NCI-H2029 (cell line): ENCODE data around the gene FGFR3.
A peak's percentile ranks its signal among the peaks of the same experiment; 100 is the strongest.

Experiments used
- DNase-seq: peaks from one replicate; lab custom pipeline; 2025; lab: John Stamatoyannopoulos, UW

The FGFR3 gene

GRCh38 chr4:1770245-1770644 is 22.8 kb upstream of the FGFR3 start:
- DNase-seq = no peak

DNA sequence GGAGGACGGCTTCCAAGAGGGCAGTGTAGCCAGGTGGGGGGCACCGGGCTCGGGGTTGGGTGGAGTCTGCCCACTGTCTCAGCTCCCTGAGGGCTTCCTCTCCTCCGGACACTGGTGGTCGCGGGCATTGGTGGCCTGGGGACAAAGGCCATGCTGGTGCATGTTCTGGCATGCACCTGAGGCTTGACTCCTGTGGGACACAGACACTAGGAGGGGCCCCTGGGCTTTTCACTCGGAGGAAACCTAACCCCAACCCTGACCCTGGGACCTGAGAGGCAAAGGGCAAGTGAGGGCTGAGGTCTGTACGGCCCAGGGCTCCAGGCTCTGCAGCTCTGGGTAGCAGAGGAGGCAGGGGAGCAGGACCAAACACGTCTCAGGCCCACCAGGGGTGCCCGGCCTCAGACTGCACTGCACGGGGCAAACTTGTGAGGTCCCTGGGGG is 22.3 kb upstream of the FGFR3 start:
- DNase-seq = no peak

GRCh38 chr4:1771555-1772305 is 21.4 kb upstream of the FGFR3 start:
- no peak for DNase-seq

- DNase-seq = peak; percentile 56
These were observed 20.1 kb upstream of the FGFR3 start for GRCh38 chr4:1772853-1773538.

DNA sequence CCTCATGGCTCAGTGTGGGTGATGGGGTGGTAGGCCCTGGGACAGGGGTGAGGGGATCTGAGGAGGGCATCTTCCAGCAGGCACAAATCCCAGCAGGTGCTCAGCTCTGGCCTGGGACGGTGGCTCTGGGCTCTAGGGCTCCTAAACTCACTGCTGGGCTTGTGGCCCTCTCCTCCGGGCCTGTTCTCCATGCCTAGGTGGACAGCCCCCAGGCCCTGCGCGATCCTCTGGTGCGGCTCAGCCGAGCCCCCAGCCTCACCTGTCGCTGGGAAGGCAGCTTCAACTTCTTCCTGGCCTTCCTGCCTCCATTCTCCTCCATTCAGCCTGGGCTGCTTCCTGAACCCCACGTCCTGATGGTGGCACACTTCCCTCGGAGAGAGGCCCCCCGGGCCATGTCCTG is 19.3 kb upstream of the FGFR3 start:
- no peak for DNase-seq

DNA sequence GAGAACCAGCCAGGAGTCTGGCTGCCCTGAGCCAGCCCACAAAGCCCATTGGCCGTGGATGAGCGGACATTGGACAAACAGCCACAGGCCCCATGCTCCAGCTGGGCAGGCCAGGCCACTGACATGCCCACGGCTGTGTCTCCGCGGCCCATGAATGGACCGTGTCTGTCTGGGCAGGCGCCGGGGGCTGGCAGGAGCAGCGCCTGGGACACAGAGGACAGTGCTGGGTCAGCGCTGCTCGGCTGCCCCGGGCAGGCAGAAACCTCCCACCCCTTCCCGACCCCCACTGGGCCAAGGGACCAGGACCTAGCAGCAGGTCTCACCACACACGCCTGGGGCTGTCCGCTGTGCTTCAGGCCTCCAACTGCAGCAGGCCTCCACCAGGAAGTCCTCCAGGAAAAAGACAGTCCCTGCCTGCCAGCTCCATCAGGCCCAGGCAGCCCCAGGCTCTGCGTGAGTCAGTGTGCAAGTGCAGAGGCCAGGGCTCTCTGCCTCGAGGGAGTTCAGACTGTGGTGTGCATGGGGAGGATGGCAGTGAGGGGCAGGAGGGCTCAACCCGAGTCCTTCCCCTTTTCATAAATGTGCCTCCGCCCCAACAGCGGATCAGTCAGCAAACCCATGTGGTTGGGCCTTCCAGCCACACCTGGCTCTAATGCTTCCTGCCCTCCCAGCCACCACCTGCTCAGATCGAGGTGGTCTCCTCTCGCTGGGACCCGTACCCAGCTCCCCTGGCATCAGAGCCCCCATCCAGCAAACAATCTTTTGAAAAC is 17.2 kb upstream of the FGFR3 start:
- DNase-seq = no peak

DNA sequence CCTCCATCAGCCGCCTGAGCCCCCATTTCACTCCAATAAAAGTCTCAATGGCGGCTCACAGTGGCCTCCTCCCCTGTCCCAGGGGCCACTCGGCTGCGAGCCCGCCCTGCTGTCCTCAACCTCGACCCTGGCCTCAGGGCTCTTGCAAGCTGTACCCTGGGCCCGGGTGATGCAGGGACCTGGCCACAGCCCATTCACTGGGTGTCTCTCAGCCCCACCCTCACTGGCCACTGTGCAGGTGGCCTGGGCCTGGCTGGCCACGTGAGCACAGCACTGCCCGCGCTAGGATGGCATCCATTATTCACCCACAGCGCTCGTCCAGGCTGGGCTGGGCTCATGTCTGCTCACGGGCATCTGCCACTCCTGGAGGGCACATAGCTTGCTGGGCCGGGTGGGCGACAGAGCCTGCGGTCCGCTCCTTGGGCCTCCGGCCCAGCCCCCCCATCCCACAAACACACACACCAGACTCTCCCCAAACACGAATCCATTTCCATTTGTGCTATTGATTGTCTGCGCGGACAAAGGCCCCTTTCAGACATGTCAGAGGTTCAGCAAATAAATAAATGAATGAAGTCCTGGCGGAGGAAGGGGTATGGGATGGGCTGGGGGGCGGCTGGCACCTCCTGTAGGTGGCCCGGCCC is 16.5 kb upstream of the FGFR3 start:
- DNase-seq = no peak

GRCh38 chr4:1777822-1778641 is 15.1 kb upstream of the FGFR3 start:
- no peak for DNase-seq

GRCh38 chr4:1778642-1779392 is 14.3 kb upstream of the FGFR3 start:
- no peak for DNase-seq

GRCh38 chr4:1779588-1780382 is 13.3 kb upstream of the FGFR3 start:
- DNase-seq = no peak

GRCh38 chr4:1780435-1780834 is 12.7 kb upstream of the FGFR3 start:
- DNase-seq = no peak

DNA sequence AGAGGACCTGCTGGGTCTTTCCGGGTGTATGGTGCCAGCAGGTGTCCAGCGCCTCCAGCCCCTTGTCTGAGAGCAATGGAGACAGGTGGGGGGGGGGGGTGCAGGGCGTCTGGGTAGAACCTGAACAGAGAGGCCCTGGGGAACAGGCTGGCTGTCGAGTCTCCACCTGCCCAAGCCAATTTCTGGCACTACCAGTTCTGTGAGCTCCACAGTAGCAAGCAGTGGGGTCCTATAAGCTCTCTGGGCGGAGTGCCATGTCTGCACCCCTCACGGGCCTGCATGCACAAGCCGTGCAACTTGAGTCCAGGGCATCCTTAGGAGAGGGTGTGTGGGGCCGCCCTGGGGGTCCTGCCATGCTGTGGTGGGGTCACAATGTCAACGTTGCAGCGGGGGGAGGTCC is 10.1 kb upstream of the FGFR3 start:
- DNase-seq = no peak

DNA sequence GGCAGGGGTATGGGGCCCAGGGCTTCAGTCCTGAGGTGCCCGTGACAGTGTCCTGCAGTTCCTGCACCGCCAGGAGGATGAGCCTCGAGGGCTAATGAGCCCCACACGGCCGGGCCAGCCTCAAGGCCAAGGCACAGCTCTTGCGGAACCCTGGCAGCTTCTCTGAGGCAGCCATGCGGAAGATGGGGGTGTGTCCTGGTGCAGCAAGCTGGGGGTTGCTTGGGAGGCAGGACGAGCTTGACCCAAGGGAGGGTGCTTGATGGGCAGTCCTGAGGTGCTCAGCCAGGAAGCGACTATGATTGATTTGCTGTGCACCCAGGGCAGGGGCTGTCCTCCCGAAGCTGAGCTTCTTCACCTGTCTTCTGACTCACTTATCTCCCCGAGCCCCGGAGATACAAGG is 9.1 kb upstream of the FGFR3 start:
- DNase-seq = no peak

- DNase-seq = no peak
These were observed 8.7 kb upstream of the FGFR3 start for GRCh38 chr4:1784395-1784788.

- no peak for DNase-seq
These were observed 8.1 kb upstream of the FGFR3 start for GRCh38 chr4:1784789-1785591.

DNA sequence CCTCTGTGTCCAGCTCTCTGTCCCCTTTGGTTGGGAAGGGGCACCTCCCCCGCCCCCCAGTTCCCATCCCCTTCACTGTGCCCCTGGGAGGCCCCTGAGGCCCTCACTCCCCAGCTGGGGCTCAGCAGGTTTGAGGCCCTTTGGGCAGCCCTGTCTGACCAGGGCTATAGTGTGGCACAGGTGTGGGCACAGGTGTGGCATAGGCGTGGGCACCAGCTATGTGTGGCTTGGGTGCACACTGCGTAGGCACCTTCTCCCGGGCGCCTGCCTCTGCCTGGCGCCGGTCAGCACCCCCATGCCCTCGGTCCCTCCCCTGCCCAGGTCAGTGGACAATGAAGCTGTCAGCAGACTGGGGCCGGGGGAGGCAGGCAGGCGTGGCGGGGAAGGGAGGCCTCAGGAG is 7.5 kb upstream of the FGFR3 start:
- no peak for DNase-seq

DNA sequence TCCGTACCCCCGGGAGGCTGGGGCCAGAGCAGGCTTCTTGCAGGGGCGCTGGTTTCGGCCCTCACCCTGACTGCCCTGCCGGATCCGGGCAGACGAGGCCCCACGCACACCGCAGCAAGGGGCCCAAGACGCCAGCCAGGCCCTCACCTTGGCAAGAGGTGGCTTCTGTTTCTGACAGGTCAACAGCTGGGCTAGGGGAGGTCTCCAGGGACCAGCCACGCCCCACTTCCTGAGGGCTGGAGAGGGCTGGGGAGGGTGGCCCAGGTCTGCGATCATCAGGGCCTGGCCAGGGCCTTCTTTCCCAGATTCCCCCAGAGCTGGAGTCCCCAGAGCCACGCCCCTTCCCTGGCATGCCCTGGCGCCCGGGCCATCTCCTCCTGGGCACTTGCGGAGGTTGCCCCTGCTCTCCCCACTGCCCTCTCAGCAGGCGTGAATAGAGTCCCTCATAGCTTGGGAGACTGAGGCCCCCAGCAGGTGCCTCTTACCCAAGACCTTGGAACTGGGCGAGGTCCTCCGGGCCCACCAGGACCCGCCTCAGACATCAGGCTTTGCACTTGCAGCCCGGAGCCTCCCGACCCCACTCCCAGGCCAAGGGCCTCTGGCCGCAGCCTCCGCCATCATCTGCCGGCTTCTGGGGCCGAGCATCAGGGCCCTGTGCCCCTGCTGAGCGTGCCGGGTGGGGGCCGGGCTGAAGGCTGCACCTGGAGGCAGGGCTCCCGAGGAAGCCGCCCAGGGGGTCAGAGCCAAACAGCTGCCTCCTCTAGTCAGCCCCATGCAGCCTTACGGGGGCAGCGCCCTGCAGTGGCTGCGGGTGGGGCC is 6.3 kb upstream of the FGFR3 start:
- no peak for DNase-seq

DNA sequence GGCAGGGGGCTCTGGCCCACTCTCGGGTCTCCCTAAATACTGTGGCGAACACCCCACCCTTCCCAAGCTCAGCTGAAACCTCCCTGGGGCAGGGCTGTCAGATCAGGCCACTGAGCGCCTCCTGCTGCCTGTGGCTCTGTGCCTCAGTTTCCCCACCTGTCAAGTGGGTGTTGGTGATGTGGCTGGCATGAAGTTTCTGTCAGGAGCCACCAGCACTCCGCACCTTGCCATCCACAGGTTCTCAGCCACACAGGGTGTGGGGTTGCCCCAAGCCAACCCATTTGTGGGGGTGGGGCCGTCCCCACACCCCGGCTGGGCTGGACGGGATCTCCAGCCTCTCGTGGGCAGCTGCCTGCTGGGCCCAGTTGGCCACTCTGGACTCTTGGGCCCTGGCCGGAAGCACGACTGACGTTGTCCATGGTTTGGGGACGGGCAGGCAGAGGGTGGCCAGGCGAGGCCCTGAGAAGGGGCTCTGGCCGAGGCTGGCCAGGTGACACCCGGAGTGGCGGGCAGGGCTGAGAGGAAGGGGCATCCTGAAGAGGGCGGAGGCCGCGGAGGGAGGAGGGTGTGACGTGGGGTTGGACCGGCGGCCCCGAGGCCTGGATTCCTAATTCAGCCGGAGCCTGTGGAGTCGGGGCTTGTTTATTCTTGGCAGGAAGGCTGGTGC is 5.5 kb upstream of the FGFR3 start:
- no peak for DNase-seq
